ENCODE measurements around the gene SDCBP2.

SDCBP2 gene

DNA sequence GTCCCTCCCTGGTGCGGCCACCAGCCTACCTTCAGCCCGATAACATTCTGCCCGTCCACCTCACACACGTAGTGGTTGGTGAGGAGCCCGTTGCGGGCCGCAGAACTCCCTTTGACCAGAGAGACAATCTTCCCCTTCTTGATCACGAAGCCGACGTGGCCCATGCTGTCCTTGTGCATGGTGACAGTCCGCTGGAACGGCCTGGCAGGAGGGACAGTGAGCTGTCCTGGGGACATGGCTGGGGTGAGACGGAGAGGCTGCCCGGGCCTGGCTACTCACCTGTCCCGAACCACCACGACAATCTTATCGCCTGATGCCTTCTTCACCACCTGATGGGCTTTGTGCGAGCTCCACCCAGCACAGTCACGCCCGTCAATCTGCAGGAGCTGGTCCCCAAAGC lies 16.6 kb downstream of the SDCBP2 start:
- no peak for DNase-seq (ENCODE audit: low read depth)

DNA sequence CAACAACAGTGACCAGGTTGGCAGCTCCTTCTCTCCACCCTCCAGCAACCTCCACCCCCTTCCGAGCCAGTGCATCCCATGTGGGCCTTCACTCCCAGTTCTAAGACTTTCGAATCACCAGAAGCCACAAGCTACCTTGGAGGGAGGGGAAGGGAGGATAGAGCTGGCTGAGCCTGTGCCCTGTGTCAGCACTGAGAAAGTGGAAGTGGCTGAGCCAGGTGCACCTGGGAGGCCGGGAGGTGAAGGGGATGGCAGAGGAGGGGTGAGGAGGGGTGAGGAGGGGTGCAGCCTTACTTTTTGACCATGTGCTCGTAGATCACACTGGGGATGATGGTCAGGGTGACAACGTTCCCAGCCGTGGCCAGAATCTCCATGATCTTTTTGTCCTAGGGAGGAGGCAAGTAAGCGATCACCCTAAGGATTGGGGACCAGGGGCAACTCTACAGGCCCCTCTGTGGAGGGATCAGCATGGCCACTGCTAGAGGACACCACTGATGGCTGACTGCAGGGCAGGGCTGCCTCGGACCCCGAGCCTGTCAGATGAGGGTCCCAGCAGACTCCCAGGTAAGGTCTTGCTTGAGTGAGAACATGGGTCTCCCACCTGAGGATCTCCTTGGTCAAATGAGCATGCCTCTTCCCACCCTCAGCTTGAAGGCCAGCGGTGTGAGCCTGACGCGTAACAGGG lies 18.3 kb downstream of the SDCBP2 start:
- no peak for DNase-seq (ENCODE audit: low read depth)

DNA sequence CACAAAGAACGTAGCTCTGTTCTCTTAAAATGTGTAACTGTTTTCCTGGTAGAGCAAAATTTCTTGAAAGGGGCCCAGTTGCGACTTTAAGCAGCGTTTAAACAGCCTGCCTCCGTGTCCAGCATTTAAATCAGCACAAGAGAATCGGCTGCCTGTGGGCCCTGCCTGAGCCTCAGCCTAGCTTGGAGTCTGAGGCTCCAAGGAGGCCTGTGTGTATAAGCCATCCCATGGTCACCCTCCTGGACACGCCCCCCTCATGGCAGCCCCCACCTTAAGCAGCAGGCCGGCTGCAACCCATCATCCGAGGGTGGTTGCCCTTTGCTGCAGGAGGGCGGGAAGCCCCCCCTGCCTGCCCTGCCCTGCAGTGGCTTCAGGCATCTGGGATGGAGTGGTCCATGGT lies 18.9 kb downstream of the SDCBP2 start:
- DNase-seq (ENCODE audit: low read depth), result no peak

DNA sequence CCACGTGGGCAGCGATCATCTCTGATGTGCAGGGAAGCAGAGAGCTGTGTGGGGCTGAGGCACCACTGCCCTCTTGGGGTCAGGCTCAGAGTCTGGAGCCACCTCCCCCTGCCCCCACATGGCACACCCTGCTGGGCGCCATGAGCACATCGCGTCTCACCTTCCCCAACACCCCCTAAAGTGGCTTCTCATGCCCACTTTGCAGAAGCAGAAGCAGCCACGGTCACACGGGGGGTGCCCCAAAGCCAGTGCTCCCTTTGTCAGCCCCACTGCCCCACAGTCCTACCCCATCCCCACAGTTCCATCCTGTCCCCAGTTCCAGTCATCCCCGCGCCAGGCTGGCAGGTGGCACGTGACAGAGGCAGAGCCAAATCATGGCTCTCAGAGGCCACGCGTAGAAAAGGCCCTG lies 19.5 kb downstream of the SDCBP2 start:
- DNase-seq (ENCODE audit: low read depth), result no peak

DNA sequence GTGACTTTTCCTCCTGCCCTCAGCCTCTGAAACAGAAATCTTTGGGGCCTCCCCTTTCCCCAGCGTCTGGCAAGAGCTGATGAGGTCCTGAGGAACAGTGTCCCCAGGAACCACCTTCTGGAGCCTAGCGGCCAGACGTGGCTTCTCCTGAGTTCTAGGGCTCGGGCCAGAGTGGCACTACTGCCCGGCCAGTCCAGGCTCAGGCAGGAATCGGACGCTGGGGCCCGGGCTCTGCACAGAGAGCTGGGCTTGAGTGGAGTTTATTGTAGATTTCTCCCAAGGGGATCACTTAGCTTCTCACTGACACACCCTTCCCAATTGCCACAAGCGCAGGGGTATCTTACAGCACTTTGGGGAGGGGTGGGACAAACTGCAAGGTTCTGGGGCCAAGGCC lies 20.2 kb downstream of the SDCBP2 start:
- DNase-seq (ENCODE audit: low read depth), result no peak

DNA sequence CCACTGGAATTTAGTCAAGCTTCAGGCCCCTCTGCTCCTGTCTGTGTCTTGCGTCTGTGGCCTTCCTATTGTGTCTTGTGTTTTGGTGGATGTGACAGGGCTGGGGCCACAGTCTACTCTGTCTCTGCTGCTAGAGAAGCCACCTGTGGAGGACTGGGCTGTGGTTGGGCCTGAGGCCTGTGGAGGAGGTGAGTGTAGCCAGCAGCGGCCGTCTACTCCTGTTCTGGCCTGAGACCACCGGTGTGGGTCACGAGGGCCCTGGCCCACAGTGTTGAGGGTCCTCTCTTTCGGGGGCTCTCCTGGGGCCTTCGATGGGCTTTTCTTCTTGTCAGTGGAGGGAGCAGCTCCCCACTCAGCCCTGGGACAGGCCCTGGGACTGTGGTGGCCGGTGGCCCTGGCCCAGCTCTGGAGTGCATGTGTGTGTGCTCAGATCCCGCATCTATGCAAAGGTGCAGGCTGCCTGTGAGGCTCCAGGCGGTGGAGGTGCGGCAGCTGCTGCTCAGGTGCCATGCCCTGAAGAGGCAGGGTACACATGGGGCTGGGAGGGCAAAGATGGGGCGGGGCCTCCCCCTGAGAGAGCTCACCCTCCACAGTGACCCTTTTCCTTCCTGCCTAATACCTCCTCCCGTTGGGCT lies 20.8 kb downstream of the SDCBP2 start:
- no peak for DNase-seq (ENCODE audit: low read depth)

DNA sequence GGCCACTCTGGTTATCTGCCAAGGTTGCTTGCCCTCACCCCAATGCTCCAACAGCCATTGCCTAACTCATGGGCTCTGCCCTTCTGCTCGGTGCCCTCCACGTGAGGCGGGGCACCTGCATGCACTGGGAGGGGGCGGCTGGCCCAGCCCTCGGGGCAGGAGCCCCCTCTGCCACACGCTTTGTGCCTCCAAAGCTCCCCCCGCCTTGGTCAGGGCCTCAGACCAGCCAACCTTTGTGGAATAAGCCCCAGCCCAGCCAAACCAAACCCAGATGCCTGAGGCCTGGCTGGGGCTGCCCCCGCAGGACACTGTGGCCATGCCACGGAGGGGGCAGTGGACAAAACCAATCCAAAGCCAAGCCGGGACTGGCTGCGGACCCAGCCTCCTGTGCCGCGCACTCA lies 21.4 kb downstream of the SDCBP2 start:
- no peak for DNase-seq (ENCODE audit: low read depth)

DNA sequence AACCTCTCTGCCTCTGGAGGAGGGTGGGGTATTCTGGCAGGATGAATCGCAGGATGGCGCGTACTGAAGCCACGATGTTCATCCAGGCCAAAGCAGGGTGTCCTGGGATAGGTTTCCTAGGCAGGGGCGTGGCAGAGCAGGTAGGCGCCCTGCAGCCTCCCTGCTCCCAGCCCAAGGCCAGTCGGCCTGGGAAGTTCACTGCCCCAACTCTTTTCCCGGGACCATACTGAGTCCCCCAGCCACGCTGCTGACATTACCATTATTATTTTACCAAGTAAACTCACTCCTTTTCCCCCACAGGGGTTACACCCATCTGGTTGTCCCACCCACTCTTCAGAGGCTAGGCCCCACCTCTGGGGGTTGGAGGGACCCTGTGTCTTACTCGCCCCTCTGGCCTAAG lies 21.8 kb downstream of the SDCBP2 start:
- no peak for DNase-seq (ENCODE audit: low read depth)

DNA sequence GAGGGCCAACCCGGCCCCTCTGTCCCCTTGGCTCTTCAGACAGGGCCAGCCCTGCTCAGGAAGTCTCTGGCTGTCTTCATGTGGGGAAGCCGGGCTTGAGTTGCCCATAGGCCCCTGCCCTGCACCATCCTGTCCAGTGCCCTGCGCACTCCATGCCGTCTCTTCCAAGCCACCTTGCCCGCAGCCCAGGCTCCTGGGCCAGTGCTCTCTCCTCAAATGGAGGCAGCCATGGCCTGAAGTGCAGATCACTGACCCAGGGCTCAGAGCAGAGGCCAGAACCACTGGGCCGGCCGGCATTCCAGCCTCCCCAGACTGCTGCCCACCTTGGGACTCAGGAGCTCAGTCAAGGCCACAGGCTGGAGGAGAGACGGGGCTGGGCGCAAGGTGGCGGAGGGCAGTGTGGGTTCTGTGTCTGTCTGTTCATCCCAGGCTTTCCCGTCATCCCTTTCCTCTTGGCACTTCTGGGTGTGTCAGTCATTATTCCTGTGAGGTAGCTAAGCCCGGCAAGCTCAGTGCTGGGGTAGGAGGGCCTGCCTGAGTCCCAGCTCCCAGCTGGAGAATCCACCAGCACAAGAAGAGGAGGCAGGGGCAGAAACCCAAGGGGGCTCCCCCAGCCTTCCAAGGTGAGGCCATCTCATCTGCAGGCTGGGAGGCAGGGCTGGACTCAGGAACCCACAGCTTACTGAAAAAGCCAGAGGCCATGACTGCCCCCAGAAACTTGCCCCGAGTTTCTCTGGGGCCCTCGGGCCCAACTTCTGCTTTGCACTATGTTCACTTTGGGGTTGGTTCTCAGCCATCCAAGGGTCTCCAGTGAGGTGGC lies 22.4 kb downstream of the SDCBP2 start:
- no peak for DNase-seq (ENCODE audit: low read depth)

DNA sequence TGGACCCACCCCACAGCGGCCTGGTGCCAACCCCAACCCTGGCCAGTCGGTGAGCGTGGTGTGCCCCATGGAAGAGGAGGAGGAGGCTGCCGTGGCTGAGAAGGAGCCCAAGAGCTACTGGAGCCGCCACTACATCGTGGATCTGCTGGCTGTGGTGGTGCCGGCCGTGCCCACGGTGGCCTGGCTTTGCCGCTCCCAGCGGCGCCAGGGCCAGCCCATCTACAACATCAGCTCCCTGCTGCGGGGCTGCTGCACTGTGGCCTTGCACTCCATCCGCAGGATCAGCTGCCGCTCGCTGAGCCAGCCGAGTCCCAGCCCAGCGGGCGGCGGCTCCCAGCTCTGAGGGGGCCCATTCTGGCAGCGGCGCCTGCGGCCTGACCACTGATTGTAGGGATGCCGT lies 23.2 kb downstream of the SDCBP2 start:
- no peak for DNase-seq (ENCODE audit: low read depth)

DNA sequence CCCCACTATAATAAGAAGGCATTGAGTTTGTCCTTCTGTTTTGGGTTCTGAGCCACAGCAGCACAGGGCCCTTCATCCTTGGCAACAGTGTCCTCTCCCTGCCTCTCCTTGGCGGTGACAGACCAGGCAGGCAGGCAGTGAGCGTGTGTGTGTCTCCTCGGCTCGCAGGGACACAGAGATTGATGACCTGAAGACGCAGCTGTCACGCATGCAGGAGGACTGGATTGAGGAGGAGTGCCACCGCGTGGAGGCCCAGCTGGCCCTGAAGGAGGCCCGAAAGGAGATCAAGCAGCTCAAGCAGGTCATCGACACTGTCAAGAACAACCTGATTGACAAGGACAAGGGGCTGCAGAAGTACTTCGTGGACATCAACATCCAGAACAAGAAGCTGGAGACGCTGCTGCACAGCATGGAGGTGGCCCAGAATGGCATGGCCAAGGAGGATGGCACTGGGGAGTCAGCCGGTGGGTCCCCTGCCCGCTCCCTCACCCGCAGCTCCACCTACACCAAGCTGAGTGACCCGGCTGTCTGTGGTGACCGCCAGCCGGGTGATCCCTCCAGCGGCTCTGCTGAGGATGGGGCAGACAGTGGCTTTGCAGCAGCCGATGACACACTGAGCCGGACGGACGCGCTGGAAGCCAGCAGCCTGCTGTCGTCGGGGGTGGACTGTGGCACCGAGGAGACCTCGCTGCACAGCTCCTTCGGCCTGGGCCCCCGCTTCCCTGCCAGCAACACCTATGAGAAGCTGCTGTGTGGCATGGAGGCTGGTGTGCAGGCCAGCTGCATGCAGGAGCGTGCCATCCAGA lies 24.0 kb downstream of the SDCBP2 start:
- no peak for DNase-seq (ENCODE audit: low read depth)

DNA sequence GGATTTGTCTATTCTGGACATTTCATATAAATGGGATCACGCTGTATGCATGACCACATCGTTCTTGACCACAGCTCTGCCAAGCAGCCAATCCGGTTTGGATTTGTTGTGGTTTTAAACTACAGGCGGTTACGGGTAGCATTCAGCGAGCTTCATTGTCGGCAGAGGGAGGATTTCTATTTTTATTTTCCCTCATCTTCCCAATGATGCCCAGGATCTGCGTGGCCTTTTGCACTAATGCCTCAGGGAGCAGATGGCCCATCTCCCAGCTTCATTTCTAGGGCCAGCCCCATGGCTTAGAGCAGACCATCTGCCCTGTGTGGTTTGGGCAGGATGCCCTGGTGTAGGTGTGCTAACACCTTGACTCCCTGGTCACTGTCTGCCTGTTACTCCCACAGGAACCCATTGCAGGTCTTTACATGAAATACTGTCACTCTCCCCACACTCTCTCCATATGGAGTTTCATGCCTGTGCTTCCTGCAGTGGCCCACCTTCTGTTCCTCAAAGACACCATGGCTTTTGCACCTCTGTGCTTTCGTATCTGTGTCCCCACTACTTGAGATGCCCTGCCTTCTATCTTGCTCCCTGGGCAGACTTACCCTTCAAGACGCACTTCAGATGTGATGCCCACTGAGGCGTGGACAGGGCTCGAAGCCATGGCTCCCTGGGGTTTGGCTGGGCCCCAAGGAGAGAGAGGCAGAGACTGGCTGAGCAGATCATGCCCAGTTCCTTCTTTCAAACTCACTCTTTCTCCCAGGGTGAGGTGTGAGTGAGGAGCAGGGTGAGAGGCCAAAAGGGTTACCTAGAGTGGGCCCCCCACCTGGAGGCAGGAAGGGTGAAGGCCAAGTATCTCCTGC lies 26.0 kb downstream of the SDCBP2 start:
- DNase-seq (ENCODE audit: low read depth), result no peak

DNA sequence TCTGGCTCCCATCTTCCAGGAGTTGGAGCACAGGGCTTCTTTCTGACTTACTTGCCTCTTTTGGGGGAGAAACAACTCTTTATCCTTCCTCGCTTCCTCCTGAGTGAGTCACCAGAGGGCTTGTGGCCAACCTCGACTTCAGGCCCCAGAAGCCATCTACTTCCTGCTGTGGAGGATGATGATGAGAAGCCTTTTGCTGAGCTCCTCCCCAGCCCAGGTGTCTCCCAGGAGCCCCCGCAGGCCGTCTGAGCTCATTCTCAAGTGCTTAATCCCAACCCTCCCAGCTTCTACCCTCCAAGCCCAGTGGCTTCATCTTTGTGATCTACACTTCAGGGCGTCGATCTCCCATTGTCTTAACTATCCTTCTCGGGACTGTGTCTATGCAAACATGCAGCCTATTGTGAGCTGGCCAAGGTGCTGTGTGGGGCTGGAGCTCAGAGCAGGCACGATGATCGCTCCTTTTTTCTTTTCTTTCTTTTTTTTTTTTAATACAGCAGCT lies 27.9 kb downstream of the SDCBP2 start:
- DNase-seq (ENCODE audit: low read depth), result no peak

DNA sequence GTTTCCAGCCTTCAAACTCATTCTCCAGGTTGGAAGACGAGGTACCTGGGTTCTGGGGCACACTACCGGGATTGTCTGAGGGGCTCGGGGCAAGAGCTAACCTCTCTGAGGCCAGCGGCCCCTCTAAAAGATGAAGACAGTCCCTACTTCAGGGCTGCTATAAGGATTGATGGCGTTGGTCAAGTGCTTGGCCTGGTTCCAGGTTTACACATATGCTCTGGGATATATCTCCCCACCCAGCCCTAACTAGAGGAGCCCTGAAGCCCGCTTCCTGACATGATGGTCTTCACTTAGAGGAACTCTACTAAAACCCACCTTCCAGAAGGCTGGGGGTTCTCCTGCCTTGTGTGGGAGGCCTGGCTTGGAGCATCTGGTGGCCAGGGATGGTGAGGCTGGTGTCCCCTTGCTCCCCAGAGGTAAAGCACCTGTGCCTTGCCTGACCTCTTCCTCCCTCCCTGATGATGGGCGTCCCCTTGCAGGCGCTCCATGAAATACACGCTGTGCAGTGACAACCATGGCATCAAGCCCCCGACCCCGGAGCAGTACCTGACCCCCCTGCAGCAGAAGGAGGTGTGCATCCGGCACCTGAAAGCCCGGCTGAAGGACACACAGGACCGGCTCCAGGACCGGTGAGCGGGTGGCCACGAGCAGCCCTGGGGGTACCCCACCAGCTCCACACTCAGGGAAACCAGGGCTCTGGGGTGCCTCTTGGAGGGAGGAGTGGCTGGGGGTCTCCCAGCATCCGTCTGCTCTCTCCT lies 28.7 kb downstream of the SDCBP2 start:
- no peak for DNase-seq (ENCODE audit: low read depth)

DNA sequence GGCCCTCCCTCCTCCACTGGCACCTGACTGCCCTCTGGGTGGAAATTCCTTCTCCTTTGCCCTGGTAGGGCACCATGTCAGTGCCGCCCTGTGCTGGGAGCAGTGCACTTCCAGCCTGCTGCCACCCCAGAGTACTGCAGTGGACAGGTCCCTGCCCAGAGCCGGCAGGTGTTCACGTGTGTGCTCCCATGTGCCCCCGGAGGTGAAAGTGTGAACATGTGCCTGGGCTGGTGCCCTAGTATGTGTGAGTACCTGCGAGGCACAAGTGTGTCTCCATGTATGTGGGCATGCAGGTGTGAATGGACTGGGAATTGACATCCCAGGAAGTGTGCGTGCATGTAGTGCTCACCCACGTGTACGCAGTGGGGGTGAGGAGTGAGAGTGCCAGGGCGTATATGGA lies 29.4 kb downstream of the SDCBP2 start:
- no peak for DNase-seq (ENCODE audit: low read depth)

DNA sequence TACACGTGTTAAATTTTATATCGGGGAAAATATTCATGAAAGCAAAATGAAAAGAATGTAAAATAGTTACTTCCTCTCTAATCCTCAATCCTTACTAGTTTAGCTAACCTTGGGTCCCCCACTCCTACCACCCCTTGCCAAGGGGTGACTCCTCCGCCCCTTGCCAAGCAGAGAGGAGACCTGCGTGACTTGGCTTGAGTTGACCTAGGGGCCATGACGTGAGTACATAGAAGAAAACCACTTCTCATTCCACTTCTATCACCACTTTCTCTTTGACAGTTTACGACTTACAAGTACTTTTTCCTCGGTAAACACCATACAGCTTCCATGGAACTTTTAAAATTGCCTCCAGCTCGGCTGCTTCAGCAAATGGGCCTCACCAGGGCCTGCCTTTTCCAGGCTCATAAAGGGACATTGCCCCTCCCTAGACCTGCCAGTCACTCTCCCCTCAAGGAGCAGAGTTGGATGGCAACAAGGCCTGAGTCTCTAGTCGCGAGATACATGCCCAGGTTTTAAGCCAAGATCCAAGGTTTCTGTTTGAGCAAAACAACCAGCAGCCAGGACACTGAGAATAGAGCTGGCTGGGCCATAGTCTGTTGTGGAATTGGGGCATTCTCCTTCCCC lies 29.9 kb downstream of the SDCBP2 start:
- DNase-seq (ENCODE audit: low read depth), result no peak

DNA sequence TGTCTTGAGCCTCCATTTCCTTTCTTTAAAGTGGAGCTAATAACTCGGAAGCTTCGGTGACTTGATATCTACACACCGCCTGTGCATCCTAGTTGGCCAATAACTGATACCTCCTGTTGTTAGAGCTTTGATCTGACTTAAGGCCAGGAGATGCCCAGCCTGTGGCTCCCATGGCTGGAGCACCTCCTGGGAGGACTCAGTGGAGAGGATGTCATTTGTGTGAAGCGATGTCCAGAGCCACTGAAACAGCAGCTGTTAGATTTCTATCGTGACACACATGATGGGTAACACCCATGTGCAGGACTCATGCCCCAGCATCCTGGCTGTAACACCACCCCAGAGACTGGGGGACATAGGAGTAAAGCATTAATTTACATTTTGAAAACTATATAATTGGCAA lies 30.8 kb downstream of the SDCBP2 start:
- no peak for DNase-seq (ENCODE audit: low read depth)

DNA sequence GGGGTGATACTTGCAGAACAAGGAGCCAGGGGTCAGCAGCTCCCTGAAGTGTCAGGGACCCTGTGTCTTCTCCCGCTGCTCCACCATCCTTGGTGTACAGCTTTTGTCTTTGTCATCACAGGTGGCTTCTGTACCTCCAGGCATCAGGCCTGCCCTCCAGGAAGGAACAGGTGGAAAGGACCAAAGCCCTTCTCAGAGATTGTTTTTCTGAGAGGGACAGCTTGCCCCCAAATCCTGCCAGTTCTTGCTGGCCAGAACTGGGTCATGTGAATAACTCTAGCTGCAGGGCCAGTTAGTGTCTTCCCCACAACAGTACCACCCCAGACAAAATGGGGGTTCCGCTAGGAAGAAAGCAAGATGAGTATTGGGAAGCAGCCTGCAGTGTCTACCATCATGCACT lies 31.5 kb downstream of the SDCBP2 start:
- no peak for DNase-seq (ENCODE audit: low read depth)

DNA sequence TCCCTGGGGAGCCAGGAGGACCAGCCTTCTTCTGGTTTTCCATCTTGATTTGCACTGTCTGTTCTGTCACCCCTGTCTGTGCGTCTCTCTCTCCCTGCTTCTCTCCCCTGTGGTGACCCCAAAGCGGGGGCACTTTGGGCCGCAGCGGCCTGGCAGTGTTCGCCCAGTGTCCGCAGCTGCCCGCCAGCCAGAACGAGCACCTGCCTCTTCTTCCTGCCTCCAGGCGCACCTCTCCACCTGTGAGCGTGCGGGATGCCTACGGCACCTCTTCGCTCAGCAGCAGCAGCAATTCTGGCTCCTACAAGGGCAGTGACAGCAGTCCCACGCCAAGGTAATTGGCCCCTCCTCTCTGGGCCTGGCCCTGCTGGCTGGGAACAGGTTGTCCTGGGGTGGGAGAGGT lies 32.0 kb downstream of the SDCBP2 start:
- no peak for DNase-seq (ENCODE audit: low read depth)

DNA sequence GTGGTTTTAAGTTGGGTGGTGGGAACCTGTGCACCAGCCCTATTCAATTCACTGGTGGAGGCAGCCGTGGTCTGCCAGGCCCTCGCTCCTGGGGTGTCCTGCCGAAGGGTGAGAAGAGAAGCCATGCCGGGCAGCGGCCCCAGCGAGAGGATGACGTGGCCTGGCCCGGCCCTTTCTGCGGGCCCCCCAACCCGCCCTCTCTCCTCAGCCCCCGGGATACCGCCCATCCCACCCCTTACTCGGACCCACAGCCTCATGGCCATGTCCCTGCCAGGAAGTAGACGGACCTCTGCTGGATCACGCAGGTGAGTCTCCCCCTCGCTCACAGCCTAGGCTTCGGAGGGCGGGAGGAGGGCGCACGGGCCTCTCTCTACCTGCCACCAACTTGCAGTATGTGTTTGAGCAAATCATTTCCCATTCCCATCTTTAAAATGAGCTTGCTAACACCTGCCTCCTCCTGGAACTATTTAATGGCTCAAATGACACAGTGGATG lies 32.8 kb downstream of the SDCBP2 start:
- DNase-seq (ENCODE audit: low read depth), result no peak
